Body of pancreas (tissue), 4 donors: ENCODE measurements around the gene RRM1. TPM values are rescaled to one million over a fixed set of nuclear protein-coding genes. Genes with fewer than 3 reads are reported as not detected.

Experiments
- ATAC-seq: fragments of 150-250 bp; one replicate; pipeline ENCODE4 v1.9.1; 2016
- DNase-seq, 4 donors: peaks; one replicate each; pipeline ENCODE4 v3.0.0-alpha.2; 2019
- H3K27ac ChIP-seq, 4 donors: fragments of 200-600 bp; sonication (generic); 1 replicate in 3 of 4; 2 replicates in 1 of 4; pipeline versions ENCODE4 v1.5.1 to v1.6.1; 2016 to 2019; ENCODE audit warnings: mild to moderate bottlenecking in 1 of 4, mixed read lengths in 1 of 4, moderate library complexity in 1 of 4
- H3K27me3 ChIP-seq, 2 donors: fragments of 200-600 bp; sonication (generic); one replicate each; pipeline ENCODE4 v1.6.0; 2016; ENCODE audit warnings: mild to moderate bottlenecking in 1 of 2
- H3K36me3 ChIP-seq, 2 donors: fragments of 200-600 bp; sonication (generic); replicated peaks in 1 of 2; 2 replicates each; pipeline ENCODE4 v1.5.1; 2016; ENCODE audit warnings: low read depth in 2 of 2; ENCODE audit not compliant: insufficient read depth in 1 of 2
- H3K4me1 ChIP-seq: fragments of 200-600 bp; sonication (generic); one replicate; pipeline ENCODE4 v1.6.0; 2016
- H3K4me3 ChIP-seq, 2 donors: fragments of 200-600 bp; sonication (generic); 1 replicate in 1 of 2; 2 replicates in 1 of 2; pipeline ENCODE4 v1.5.1; 2016 to 2019
- H3K9me3 ChIP-seq, 3 donors: fragments of 200-600 bp; sonication (generic); 1 replicate in 2 of 3; 2 replicates in 1 of 3; pipeline ENCODE4 v1.5.1; 2016
- CTCF ChIP-seq, 7 experiments: fragments of 450-650 bp in 4 of 7; fragments of 200-600 bp in 3 of 7; sonication (generic) in 3 of 7; IDR thresholded peaks; one replicate each; pipeline ENCODE4 v1.5.1; 2016 to 2019; ENCODE audit warnings: antibody characterized with exemption in 7 of 7
- POLR2A ChIP-seq, 3 donors: fragments of 450-650 bp; IDR thresholded peaks; one replicate each; pipeline ENCODE4 v1.6.1; 2016; ENCODE audit warnings: antibody characterized with exemption in 3 of 3, mild to moderate bottlenecking in 2 of 3
- WGBS, 2 donors: methylation state at CpG; one replicate each; pipeline ENCODE4 v1.1.5; 2017; 5-methylcytosine and 5-hydroxymethylcytosine counted together
- intact Hi-C: fragments of 100-400 bp; cut with DNase I; formaldehyde crosslinking; loops from one replicate; pipeline ENCODE4 v1.15.1; 2023
- total RNA-seq, 2 donors: library from RNA; depleted of rRNA; stranded (reverse); fragments of >200 nt; gene quantifications; one replicate each; pipeline ENCODE4 v1.1.0, GENCODE V29; 2016

RRM1 gene
- total RNA-seq, 2 donors from 2014 or later, result 7.3 to 12.2 TPM

GRCh38 chr11:4186464-4187054 lies 92.0 kb downstream of the RRM1 start:
- Histone ChIP-seq H3K36me3 (no peaks in the 10 kb centered on the region), H3K27ac (peak overlapping the region in 1 of 4 donors; percentile 50), H3K4me1 (peaks cover 5% of the 10 kb centered on the region), H3K9me3 (no peaks in the 10 kb centered on the region), H3K27me3 (no peaks in the 10 kb centered on the region), H3K4me3 (no peak overlapping the region)
- no peak for ATAC-seq
- TF ChIP-seq POLR2A (IDR thresholded peaks at IDR 0.05) (no peak), CTCF (IDR thresholded peaks at IDR 0.05) (peak in 2 of 7 experiments; percentile 36 to 45)
- intact Hi-C loops, result loop anchor here (5.0 to 10.0 kb wide), 2 partner anchors 356 to 818 kb away; no protein-coding TSS in a partner anchor
- no peak for DNase-seq
- 22% methylated on average over 9 of the region's 9 CpGs for WGBS, 2 donors

GRCh38 chr11:4187055-4187988 lies 92.7 kb downstream of the RRM1 start:
- ATAC-seq, result peak; percentile 95
- WGBS, 2 donors, result 0 to 1% methylated on average over 18 to 79 of the region's 83 CpGs

More at GRCh38 chr11:4187055-4187988, 92.7 kb downstream of the RRM1 start:
- no peaks in the 10 kb centered on the region for H3K9me3 ChIP-seq
- H3K36me3 ChIP-seq, result no peaks in the 10 kb centered on the region
- intact Hi-C loops, result loop anchor here (5.0 to 10.0 kb wide), 2 partner anchors 355 to 817 kb away; no protein-coding TSS in a partner anchor
- DNase-seq, result peak; percentile 88 to 94 (median 90)
- no peaks in the 10 kb centered on the region for H3K27me3 ChIP-seq
- H3K4me3 ChIP-seq, result peak overlapping the region; percentile 32 to 42
- TF ChIP-seq CTCF (IDR thresholded peaks at IDR 0.05) (peak; percentile 90 to 98 (median 98)), POLR2A (IDR thresholded peaks at IDR 0.05) (peak in 1 of 3 donors; percentile 20)
- H3K4me1 ChIP-seq, result peaks cover 5% of the 10 kb centered on the region
- H3K27ac ChIP-seq, result peak overlapping the region; percentile 13 to 72 (median 51)

Other genes with a start within 250 kb of the RRM1 start
- 10 to 100 TPM; 20.4 to 24.6 TPM for gene STIM1, start 239.1 kb upstream of the RRM1 start, total RNA-seq